IPS DF 4.7 (cell line): Measurements from ENCODE around the gene MARCKSL1.
"Not testable (repeated sequence)": the region's sequence is repeated elsewhere in the genome, so short reads cannot be mapped to it uniquely, and the experiment has no call there.

Source experiments
- DNase-seq: peaks from one replicate; pipeline ENCODE4 v3.0.0-alpha.2; 2013; ENCODE audit warnings: low spot score; ENCODE audit errors: extremely low read depth

Gene MARCKSL1

GRCh38 chr1:32335790-32336590, at the start of gene MARCKSL1:
MARCKSL1 (minus strand) TSS chr1:32336233; CDS start chr1:32336033, 200 bp downstream.
- no peak for DNase-seq

GRCh38 chr1:32380057-32380456, 44.0 kb upstream of the MARCKSL1 start:
- no peak for DNase-seq

- DNase-seq: no peak
Measured at GRCh38 chr1:32377541-32378220, 41.6 kb upstream of the MARCKSL1 start.

- DNase-seq: no peak
Measured at GRCh38 chr1:32376199-32376598, 40.2 kb upstream of the MARCKSL1 start.

GRCh38 chr1:32373996-32374592, 38.1 kb upstream of the MARCKSL1 start:
- no peak for DNase-seq

- no peak for DNase-seq
Measured at GRCh38 chr1:32372149-32372756, 36.2 kb upstream of the MARCKSL1 start.

- no peak for DNase-seq
Measured at GRCh38 chr1:32367912-32368635, 32.0 kb upstream of the MARCKSL1 start.

- DNase-seq: no peak
Measured at GRCh38 chr1:32365445-32365844, 29.4 kb upstream of the MARCKSL1 start.

GRCh38 chr1:32364836-32365235, 28.8 kb upstream of the MARCKSL1 start:
- no peak for DNase-seq

- no peak for DNase-seq
Measured at GRCh38 chr1:32363713-32364112, 27.7 kb upstream of the MARCKSL1 start.

- DNase-seq: no peak
Measured at GRCh38 chr1:32362474-32363313, 26.7 kb upstream of the MARCKSL1 start, which contains the start of the genes FAM229A and TSSK3. FAM229A (minus strand) TSS chr1:32362485; CDS start chr1:32362091, 394 bp downstream. TSSK3 (plus strand) TSS chr1:32362539; CDS start chr1:32362702, 163 bp downstream.

GRCh38 chr1:32361674-32362473, 25.8 kb upstream of the MARCKSL1 start:
- DNase-seq: no peak

GRCh38 chr1:32361308-32361673, 25.3 kb upstream of the MARCKSL1 start:
- no peak for DNase-seq

- no peak for DNase-seq
Measured at GRCh38 chr1:32358435-32358834, 22.4 kb upstream of the MARCKSL1 start.

- no peak for DNase-seq
Measured at GRCh38 chr1:32357614-32358013, 21.6 kb upstream of the MARCKSL1 start.

GRCh38 chr1:32356478-32356877, 20.4 kb upstream of the MARCKSL1 start:
- DNase-seq: no peak

- not testable (repeated sequence) for DNase-seq
Measured at GRCh38 chr1:32355778-32356177, 19.7 kb upstream of the MARCKSL1 start.

GRCh38 chr1:32353886-32354570, 18.0 kb upstream of the MARCKSL1 start:
- no peak for DNase-seq

GRCh38 chr1:32353431-32353830, 17.4 kb upstream of the MARCKSL1 start:
- DNase-seq: no peak
